Effector memory CD4-positive, alpha-beta T cell (primary cell): ENCODE results near the gene DNAH6.

Source experiments
- DNase-seq, 3 donors: peaks; one replicate each; pipeline ENCODE4 v3.0.0-alpha.2; 2020
- H3K27ac ChIP-seq: 2 replicates; pipeline ENCODE4 v1.7.0; 2013; ENCODE audit warnings: mild to moderate bottlenecking, low read length, moderate library complexity; ENCODE audit not compliant: insufficient read depth, poor library complexity, severe bottlenecking
- H3K27me3 ChIP-seq: replicated peaks from 2 replicates; pipeline ENCODE4 v1.7.0; 2013; ENCODE audit warnings: mild to moderate bottlenecking, low read length; ENCODE audit not compliant: insufficient read depth, control insufficient read depth, poor library complexity, severe bottlenecking
- H3K36me3 ChIP-seq: 2 replicates; pipeline ENCODE4 v1.7.0; 2013; ENCODE audit warnings: mild to moderate bottlenecking, low read length, moderate library complexity; ENCODE audit not compliant: control insufficient read depth, insufficient read depth
- H3K4me1 ChIP-seq: 2 replicates; pipeline ENCODE4 v1.7.0; 2013; ENCODE audit warnings: low read length, mild to moderate bottlenecking; ENCODE audit not compliant: control insufficient read depth, insufficient read depth, poor library complexity, severe bottlenecking
- H3K4me3 ChIP-seq: 2 replicates; pipeline ENCODE4 v1.7.0; 2013; ENCODE audit warnings: low read length, low read depth, mild to moderate bottlenecking; ENCODE audit not compliant: insufficient read depth, poor library complexity, severe bottlenecking
- H3K9me3 ChIP-seq: 2 replicates; pipeline ENCODE4 v1.7.0; 2013; ENCODE audit warnings: mild to moderate bottlenecking, low read length, moderate library complexity; ENCODE audit not compliant: control insufficient read depth

Gene DNAH6

GRCh38 chr2:84839851-84840250 lies 323.6 kb downstream of the DNAH6 start:
- Histone ChIP-seq H3K27ac (peak overlapping the region; percentile 44), H3K4me1 (peaks cover 67% of the 10 kb centered on the region), H3K27me3 (no peaks in the 10 kb centered on the region), H3K4me3 (peak overlapping the region; percentile 2), H3K36me3 (peaks cover 18% of the 10 kb centered on the region), H3K9me3 (no peaks in the 10 kb centered on the region)
- no peak for DNase-seq

GRCh38 chr2:84840306-84840705 lies 324.0 kb downstream of the DNAH6 start:
- no peak for DNase-seq
- no peaks in the 10 kb centered on the region for H3K27me3 ChIP-seq
- H3K36me3 ChIP-seq = peaks cover 18% of the 10 kb centered on the region
- peaks cover 71% of the 10 kb centered on the region for H3K4me1 ChIP-seq
- H3K4me3 ChIP-seq = peak overlapping the region; percentile 2
- no peaks in the 10 kb centered on the region for H3K9me3 ChIP-seq
- H3K27ac ChIP-seq = peak overlapping the region; percentile 44

GRCh38 chr2:84841577-84841976 lies 325.3 kb downstream of the DNAH6 start:
- Histone ChIP-seq H3K27ac (peak overlapping the region; percentile 44), H3K9me3 (no peaks in the 10 kb centered on the region), H3K4me1 (peaks cover 84% of the 10 kb centered on the region), H3K36me3 (peaks cover 18% of the 10 kb centered on the region), H3K27me3 (no peaks in the 10 kb centered on the region), H3K4me3 (no peak overlapping the region)
- no peak for DNase-seq

GRCh38 chr2:84844141-84844540 lies 327.8 kb downstream of the DNAH6 start:
- Histone ChIP-seq H3K4me3 (no peak overlapping the region), H3K9me3 (no peaks in the 10 kb centered on the region), H3K4me1 (peaks cover 93% of the 10 kb centered on the region), H3K27me3 (no peaks in the 10 kb centered on the region), H3K36me3 (no peaks in the 10 kb centered on the region), H3K27ac (peak overlapping the region; percentile 63)
- DNase-seq = no peak

GRCh38 chr2:84846041-84846663 lies 329.9 kb downstream of the DNAH6 start:
- DNase-seq = peak in 2 of 3 donors; percentile 8 to 18
- Histone ChIP-seq H3K4me3 (no peak overlapping the region), H3K36me3 (no peaks in the 10 kb centered on the region), H3K9me3 (no peaks in the 10 kb centered on the region), H3K4me1 (peaks cover 92% of the 10 kb centered on the region), H3K27me3 (no peaks in the 10 kb centered on the region), H3K27ac (peak overlapping the region; percentile 69)

- no peaks in the 10 kb centered on the region for H3K9me3 ChIP-seq
- DNase-seq = no peak
- H3K27ac ChIP-seq = peak overlapping the region; percentile 69
- peaks cover 92% of the 10 kb centered on the region for H3K4me1 ChIP-seq
- H3K27me3 ChIP-seq = no peaks in the 10 kb centered on the region
- H3K36me3 ChIP-seq = no peaks in the 10 kb centered on the region
- no peak overlapping the region for H3K4me3 ChIP-seq
These were observed 330.4 kb downstream of the DNAH6 start for GRCh38 chr2:84846741-84847142.

GRCh38 chr2:84847326-84848050 lies 331.2 kb downstream of the DNAH6 start:
- Histone ChIP-seq H3K4me1 (peaks cover 93% of the 10 kb centered on the region), H3K36me3 (peaks cover 2% of the 10 kb centered on the region), H3K27me3 (no peaks in the 10 kb centered on the region), H3K9me3 (no peaks in the 10 kb centered on the region), H3K27ac (peak overlapping the region; percentile 69), H3K4me3 (peak overlapping the region; percentile 19)
- no peak for DNase-seq

- Histone ChIP-seq H3K4me3 (peak overlapping the region; percentile 39), H3K9me3 (no peaks in the 10 kb centered on the region), H3K27ac (peak overlapping the region; percentile 53), H3K27me3 (no peaks in the 10 kb centered on the region), H3K36me3 (peaks cover 9% of the 10 kb centered on the region), H3K4me1 (peaks cover 84% of the 10 kb centered on the region)
- peak; percentile 16 to 37 (median 30) for DNase-seq
These were observed 333.1 kb downstream of the DNAH6 start for GRCh38 chr2:84849271-84849952.

- peak overlapping the region; percentile 23 for H3K27ac ChIP-seq
- H3K4me1 ChIP-seq = peaks cover 82% of the 10 kb centered on the region
- peaks cover 9% of the 10 kb centered on the region for H3K36me3 ChIP-seq
- DNase-seq = no peak
- H3K4me3 ChIP-seq = no peak overlapping the region
- no peaks in the 10 kb centered on the region for H3K27me3 ChIP-seq
- no peaks in the 10 kb centered on the region for H3K9me3 ChIP-seq
These were observed 334.2 kb downstream of the DNAH6 start for GRCh38 chr2:84850471-84850870.

- H3K4me1 ChIP-seq = peaks cover 82% of the 10 kb centered on the region
- H3K4me3 ChIP-seq = no peak overlapping the region
- peaks cover 9% of the 10 kb centered on the region for H3K36me3 ChIP-seq
- no peaks in the 10 kb centered on the region for H3K27me3 ChIP-seq
- no peaks in the 10 kb centered on the region for H3K9me3 ChIP-seq
- H3K27ac ChIP-seq = no peak overlapping the region
- DNase-seq = no peak
These were observed 335.6 kb downstream of the DNAH6 start for GRCh38 chr2:84851876-84852275.
